GM19240 (cell line): ENCODE results near the gene SNX9.
"Not testable (repeated sequence)": the region's sequence is repeated elsewhere in the genome, so short reads cannot be mapped to it uniquely, and the experiment has no call there.

Experiments used
- DNase-seq: peaks from one replicate; pipeline ENCODE4 v3.0.0; 2011; ENCODE audit warnings: low spot score; ENCODE audit not compliant: insufficient read length

The SNX9 gene

DNA sequence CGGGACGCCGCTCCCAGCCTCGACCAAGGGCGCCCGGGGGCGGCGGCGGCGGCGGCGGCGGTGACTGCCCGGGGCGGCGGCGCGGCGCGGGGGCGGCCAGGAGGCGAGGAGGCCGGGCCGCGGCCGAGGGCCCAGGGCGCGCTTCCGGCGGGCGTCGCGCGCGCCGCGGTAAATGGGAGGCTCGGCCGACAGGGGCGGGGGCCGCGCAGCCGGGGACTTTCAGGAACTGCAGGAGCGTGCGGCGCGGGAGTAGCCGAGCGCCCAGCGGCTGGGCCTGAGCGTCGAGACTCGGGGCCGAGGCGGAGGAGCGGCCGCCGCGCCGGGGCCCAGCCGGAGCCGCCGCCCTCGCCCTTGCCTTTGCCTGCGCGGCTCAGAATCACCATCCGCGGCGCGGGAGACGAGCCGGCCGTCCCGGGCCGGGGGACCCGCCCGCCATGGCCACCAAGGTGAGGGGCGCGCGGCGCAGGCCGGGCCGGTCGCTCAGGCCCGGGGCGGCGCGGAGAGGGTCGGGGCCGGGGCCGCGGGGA is at the start of gene SNX9:
SNX9 (plus strand) TSS at position 246 of the 527 bp plus-strand sequence; CDS start at position 435, 189 bp downstream.
- DNase-seq: no peak

DNA sequence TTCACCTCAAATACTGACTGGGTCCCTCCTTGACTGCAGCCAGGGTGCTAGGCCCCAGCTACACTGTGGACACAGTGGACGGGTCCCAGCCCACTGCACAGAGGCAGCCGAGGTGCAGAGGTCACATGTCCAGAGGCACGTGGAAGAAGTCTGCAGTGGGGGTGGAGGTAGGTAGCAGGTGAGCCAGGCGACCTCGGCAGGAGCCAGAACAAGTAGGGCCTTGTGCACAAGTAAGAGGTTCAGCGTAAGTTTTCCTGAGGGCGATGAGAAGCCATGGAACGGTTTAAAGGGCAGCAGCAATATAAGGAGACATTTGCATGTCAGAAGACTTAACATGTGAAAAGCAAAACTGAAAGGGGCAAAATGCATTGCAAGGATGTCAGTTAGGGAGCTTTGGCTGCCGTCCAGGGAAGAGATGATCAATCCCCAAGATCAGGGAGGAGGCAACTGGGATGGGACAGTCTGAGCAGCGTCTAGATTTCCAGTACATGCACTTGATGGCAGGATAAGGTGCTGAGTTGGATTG is 49.7 kb upstream of the SNX9 start:
- DNase-seq: no peak

DNA sequence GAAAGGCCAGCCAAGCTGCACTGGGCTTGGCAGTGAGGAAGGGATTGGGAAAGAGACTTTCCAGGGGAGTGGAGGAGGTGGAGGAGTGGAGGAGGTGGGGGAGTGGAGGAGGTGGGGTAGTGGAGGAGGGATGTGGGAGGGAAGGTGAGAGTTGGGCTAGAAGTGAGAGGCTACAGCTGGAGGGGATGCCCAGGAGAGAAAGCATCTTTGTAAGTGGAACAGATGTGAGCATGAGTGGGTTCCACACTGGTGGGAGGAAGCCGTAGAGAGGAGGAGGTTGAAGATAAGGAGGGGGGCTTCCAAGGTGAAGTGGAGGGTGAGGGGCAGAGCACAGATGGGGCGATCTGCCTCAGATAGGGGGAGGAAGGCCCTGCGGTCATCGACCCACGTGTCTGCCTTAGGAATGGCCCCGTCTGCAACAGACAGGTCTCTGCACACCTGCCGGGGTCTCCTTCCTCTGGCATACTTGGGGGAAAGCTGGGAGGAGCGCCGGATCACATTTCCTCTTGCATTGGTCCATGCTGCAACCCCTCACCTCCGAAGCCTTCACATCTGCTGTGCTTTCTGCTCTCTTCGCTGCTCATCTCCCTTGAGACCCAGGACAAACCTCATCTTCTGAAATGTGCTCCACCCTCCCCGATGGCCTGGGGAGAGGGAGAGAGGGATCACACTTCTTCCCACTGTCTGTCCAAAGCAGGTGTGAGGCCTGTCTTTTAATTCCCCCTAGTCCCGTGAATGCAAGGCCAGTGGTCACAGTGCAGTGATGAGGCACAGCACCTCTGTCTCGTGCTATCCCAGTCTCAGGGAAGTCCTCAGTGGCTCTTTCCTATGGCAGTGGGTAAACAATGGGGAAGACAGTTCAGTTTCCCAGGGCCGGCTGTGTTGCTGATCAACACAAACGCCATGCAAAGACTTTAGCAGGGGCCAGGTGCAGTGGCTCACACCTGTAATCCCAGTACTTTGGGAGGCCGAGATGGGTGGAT is 48.6 kb upstream of the SNX9 start:
- DNase-seq: no peak

DNA sequence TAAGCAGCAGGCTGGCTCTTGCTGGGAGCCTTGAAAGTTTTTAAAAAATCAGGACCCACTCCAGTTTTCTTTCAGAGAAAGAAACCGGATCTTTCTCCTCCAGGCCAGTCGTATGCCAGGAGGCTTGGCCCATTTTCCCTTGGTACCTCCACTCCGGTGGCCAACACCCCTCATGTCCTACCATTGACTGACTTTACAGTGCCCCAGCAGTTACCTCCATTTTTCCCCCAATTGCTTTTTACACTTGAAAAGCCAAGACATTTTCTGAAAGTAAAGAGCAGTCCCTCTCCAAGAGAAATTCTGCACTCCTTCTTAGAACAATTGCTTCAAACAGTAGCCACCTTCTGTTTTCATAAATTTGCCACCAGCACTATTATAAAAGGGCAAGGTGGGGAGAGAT is 47.7 kb upstream of the SNX9 start:
- no peak for DNase-seq

DNA sequence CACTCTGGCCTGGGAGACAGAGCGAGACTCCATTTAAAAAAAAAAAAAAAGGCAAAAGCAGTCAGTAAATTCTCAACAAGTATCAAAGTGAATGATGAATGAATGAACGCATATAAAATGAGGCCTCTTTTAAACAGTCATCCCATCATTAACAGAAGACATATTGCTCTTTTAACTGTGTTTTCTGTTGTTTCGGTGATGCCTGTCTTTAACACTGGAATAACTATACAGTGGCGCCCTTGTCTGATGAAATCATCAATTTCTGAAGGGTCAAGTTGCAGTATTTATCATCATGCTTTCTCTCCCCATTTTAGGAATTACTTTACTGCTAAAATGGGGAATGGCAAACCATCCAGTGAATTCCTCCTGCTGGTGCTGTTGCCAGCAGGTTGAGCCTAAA is 45.7 kb upstream of the SNX9 start:
- no peak for DNase-seq

DNA sequence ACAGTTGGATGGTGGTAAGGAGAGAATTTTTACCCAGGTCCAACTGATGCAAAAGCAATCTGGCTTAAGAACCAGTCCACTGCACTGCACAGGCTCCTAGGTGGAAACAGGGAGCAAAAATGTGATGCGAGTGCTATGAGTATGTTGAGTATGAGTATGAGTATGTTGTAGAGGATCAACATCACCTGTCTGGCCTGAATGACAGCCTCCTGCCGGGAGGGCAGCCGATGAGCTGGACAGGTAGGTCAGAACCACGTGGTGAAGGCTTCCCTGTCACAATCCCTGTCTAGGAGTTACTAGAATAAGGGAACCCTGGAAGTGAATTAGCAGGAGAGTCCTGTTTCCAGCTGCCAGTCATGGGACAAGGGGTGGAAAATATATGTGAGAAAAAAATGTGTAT is 44.3 kb upstream of the SNX9 start:
- DNase-seq: no peak

DNA sequence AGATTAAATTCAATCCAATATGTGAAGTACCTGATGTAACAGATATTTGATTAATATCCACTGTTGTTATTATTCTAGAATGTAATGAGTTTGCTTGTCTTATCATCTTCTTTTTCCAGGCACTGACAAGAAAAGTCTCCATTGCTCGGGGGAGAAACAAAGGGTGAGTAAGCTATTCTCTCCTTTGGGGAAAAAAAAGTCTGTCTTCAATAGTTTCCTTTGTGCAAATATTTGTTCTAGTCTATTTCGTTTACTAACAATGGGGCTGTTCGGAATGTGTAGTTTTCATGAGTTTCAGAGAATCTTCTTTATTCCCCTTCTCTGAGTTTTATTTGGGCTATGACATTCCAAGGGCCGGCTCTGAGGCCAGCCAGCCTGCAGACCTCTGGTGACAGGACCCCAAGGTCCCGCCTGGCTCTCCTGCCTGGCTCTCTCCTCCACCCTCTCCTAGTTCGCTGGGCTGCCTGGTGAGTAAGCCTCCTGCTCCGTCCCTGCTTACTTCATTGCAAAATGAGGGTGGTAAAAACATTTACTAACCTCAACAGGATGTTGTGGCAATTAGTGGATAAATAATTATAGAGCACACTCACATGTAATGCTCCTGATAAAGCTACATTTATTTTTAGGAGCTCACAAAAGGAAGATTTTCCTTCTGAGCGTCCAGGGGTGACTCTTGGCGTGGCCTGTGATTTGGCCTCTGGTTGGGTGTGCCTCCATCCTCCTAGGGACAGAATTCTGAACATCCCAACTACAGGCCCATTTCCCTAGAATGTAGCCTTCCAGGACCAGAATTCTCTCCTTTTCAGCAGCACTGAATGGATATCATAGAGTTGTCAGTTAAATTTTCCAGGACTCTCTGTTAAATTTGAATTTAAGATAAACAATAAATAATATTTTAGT is 43.1 kb upstream of the SNX9 start:
- DNase-seq: no peak

DNA sequence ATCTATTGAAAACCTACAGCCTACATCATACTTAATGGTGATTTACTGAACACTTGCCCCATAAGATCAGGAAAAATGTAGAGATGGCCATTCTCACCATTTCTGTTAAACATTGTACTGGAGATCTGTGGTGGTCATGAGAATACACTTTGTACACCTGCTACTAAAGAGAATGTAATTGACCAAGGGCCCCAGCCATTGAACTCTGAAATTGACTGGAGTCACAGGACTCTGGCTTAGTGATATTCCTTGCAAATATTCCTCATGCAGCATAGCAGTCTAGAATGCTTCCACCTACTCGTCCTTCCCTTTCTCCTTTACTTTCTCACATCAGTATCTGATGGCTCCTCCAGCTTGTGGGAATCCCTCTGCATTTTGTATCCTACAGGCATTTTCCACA is 37.4 kb upstream of the SNX9 start:
- DNase-seq: no peak

DNA sequence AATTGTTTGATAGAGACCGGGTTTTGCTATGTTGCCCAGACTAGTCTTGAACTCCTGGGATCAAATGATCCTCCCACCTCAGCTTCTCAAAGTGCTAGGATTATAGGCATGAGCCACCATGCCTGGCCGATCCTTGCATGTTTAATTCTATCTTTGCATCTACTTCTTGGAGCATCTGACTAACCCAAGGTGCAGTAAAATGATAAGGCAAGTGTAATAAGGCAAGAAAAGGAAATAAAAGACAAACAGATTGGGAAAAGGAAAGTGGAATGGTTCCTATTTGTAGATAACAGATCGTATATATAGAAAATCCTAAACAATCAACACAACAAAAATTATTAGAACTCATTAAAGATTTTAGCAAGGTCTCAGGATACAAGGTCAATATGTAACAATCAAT is 36.8 kb upstream of the SNX9 start:
- DNase-seq: no peak

DNA sequence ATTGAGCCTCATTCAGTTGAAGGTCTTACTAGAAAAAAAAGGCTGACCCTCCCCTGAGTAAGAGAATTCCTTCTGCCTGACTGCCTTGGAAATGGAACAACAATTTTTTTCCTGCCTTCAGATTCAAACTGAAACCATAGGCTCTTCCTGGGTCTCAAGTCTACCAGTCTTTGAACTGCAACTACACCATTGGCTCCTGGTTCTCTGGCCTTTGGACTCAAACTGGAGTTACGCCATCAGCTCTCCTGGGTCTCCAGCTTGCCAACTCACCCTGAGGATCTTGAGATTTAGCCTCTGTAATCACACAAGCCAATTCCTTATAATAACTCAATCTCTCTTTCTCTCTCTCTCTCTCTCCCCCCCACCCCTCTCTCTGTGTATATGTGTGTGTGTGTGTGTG is 36.0 kb upstream of the SNX9 start:
- no peak for DNase-seq

DNA sequence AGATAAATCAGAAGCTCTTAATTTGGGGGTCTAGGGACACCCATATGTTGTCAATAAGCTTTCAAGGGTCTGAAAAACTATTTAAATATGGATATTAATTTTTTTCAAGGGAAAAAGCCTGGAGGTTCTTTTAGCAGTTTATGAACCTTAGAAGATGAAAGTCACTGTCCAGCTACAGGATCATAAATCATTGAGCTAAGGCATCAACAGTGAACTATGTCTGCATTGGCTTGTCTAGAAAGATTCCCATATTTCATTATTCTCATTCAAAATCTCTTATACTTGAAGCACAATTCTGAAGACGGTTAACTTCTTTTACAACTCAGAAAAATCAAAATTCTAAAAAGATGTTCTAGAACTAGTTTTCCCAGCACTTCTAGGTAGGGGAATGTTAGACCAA is 34.9 kb upstream of the SNX9 start:
- DNase-seq: no peak

DNA sequence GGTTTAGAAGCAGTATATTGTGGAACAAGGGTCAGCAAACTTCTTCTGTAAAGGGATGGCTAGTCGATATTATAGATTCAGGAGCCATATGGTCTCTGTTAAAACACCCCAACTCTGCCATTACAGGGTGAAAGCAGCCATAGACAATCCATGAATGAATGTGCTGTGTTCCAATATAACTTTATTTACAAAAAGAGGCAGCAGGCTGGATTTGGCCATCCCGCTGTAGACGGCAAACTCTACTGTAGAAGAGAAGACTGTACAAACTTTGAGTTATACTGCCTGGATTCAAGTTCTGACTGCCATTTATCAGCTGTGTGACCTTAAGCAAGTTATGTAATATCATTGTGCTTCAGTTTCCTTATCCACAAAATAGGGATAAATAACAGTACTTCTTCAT is 33.7 kb upstream of the SNX9 start:
- no peak for DNase-seq

DNA sequence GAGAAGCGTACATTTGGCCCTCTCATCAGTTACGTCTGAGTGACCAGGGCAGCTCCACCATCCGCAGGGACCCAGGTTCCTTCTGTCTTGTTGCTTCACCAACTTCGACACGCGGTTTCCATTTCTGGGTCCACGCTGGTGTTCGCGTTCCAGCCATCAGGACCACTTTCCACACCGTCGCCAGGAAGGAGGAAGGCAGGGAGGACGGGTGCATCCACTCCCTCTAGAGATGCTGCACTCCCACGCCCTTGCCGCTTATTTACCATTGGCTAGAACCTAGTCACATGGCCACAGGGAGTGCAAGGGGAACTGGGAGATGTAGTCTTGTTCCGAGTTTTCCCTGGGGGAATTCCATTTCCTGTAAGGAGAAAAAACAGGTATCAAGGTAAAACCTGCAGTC is 33.2 kb upstream of the SNX9 start:
- DNase-seq: no peak

DNA sequence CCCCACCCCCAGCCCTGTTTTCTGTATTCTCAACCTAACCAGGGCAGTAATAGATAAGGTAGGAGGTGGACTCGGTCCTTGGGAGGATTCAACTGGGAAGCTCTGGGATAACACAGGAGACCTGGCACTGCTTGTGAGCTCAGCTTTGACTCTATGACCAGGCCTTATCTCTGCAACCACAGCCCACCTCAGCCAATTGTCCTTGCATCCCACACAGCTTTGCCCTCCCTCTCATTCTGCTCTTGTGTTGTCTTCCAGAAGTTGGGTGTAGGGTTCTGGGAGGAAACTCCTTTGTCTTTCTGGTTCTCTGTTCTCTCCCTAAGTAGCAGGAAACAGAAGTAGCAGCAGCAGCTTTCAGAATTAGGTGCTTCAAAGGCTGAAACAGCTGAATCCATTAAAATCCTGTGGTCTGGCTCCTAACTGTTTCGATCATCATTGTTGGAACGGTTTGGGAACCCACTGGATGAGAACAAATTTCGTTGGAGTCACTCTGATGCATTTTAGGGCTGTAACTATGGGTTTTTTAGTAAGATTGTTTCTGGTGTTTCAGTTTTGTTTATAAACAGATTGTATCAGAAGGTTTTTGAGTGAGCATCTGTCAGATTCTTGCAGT is 32.4 kb upstream of the SNX9 start:
- no peak for DNase-seq

DNA sequence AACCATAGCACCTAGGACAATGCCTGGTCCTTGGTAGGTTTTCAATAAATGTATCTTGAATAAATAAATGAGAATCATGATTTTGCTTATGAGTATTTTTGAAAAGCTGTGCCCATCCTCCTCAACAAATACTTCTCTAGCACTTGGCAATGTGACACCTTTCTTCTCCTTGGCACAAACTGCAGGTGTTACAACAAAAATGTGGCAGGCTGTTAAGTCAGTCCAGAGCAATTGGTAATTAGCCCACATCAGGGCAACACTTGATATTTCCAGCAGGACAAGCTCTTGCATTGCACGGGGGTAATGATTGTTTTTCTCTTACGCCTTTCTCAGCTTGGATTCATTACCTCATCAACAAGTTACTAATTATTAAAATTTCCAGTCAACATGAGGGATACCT is 31.6 kb upstream of the SNX9 start:
- DNase-seq: no peak

DNA sequence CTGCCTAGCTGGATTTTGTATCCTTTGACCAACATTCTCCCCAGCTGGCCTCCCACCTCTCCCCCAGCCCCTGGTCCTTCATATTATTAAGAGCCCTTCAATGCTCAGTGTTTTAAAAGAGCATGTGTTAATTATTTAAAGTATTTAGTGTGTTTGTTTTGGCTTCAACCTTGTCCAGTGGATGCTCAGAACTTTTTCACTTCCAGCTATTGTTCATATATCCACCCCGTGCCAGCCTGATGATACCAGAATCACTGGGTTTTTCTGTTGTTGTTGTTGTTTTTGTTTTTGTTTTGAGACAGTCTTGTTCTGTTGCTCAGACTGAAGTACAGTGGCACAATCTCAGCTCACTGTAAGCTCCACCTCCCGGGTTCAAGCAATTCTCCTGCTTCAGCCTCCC is 30.4 kb upstream of the SNX9 start:
- DNase-seq: no peak

DNA sequence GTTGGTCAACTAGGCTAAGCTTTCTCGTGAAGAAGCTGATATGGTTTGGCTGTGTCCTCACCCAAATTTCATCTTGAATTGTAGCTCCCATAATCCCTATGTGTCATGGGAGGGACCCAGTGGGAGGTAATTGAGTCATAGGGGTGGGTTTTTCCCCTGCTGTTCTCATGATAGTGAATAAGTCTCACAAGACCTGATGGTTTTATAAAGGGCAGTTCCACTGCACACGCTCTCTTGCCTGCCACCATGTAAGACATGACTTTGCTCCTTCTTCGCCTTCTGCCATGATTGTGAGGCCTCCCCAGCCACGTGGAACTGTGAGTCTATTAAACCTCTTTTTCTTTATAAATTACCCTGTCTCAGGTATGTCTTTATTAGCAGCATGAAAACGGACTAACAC is 29.0 kb upstream of the SNX9 start:
- DNase-seq: not testable (repeated sequence)

DNA sequence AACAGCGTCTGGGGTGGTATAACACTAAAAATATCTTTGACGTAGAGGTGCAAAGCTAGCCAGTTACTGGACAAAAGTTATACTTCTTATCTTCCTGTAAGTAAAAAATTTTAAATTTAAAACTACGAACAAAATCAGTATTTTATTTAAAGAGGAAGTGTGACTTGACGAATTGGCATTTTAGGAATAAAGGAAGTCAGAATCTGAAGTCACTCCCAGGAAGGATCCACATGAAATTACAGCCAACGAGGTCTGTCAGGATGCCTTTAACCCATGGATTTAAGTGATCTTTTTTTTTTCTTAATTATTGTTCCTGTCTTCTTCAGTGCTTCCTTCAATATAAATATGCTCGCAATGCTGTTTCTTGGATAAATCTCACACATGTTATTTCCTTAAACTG is 27.2 kb upstream of the SNX9 start:
- DNase-seq: no peak

DNA sequence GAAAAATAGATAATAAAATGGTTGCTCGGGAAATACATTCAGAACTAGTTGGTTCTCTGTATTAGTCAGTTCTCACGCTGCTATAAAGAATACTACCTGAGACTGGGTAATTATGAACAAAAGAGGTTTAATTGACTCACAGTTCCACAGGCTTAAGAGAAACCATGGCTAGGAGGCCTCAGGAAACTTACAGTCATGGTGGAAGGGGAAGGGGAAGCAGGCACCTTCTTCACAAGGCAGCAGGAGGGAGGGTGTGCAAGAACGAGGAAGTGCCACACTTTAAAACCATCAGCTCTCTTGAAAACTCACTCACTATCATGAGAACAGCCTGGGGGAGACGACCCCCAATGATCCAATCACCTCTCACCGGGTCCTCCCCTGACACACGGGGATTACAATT is 24.2 kb upstream of the SNX9 start:
- no peak for DNase-seq

DNA sequence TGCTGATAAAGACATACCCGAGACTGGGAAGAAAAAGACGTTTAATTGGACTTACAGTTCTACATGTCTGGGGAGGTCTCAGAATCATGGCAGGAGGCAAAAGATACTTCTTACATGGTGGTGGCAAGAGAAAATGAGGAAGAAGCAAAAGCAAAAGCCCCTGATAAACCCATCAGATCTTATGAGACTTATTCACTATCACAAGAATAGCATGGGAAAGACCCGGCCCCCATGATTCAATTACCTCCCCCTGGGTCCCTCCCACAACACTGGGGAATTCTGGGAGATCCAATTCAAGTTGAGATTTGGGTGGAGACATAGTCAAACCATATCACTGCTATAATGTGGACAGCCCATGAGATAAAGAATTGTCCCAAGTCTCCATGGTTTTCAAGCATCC is 23.5 kb upstream of the SNX9 start:
- DNase-seq: not testable (repeated sequence)
